ENCODE data around the gene PAK5. TPM values are rescaled to one million over a fixed set of nuclear protein-coding genes. Genes with fewer than 3 reads are reported as not detected.

Gene PAK5
- total RNA-seq, 6 experiments from 2014 or later: not detected

DNA sequence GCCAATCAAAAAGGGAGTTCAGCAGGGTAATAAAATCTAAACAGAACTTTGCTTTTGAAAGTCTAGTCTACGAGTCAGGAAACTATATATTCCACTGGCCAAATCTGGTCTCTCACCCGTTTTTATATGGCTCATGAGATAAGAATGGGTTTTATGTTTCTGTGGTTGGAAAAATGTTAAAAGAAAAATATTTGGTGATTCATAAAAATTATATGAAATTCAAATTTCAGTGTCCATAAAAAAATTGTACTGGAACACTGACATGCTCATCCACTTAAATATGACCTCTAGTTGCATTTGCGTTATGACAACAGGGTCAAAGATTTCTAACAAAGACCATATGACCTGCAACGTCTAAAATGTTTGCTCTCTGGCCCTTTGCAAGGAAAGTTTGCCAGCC is 346.8 kb downstream of the PAK5 start:
- TF ChIP-seq, protein P1, sequence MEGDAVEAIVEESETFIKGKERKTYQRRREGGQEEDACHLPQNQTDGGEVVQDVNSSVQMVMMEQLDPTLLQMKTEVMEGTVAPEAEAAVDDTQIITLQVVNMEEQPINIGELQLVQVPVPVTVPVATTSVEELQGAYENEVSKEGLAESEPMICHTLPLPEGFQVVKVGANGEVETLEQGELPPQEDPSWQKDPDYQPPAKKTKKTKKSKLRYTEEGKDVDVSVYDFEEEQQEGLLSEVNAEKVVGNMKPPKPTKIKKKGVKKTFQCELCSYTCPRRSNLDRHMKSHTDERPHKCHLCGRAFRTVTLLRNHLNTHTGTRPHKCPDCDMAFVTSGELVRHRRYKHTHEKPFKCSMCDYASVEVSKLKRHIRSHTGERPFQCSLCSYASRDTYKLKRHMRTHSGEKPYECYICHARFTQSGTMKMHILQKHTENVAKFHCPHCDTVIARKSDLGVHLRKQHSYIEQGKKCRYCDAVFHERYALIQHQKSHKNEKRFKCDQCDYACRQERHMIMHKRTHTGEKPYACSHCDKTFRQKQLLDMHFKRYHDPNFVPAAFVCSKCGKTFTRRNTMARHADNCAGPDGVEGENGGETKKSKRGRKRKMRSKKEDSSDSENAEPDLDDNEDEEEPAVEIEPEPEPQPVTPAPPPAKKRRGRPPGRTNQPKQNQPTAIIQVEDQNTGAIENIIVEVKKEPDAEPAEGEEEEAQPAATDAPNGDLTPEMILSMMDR (IDR thresholded peaks at IDR 0.05): no peak
- peaks cover 6% of the 10 kb centered on the region for H3K27me3 Mint-ChIP-seq (ENCODE audit: insufficient read depth)
- no peak overlapping the region for H3K4me3 Mint-ChIP-seq
- H3K27ac Mint-ChIP-seq: no peak overlapping the region
- no peaks in the 10 kb centered on the region for H3K9me3 Mint-ChIP-seq
- no peaks in the 10 kb centered on the region for H3K36me3 Mint-ChIP-seq (ENCODE audit: low read depth)
- no peak for DNase-seq
- H3K4me1 Mint-ChIP-seq (ENCODE audit: low read depth): peaks cover 6% of the 10 kb centered on the region

- DNase-seq: no peak
- Mint-ChIP-seq H3K36me3 (ENCODE audit: low read depth) (no peaks in the 10 kb centered on the region), H3K4me3 (no peak overlapping the region), H3K4me1 (ENCODE audit: low read depth) (peaks cover 6% of the 10 kb centered on the region), H3K9me3 (no peaks in the 10 kb centered on the region), H3K27ac (no peak overlapping the region), H3K27me3 (ENCODE audit: insufficient read depth) (peaks cover 8% of the 10 kb centered on the region)
- TF ChIP-seq, protein P1 (IDR thresholded peaks at IDR 0.05): no peak
Observed at GRCh38 chr20:9491324-9491723, 347.6 kb downstream of the PAK5 start.

- peaks cover 6% of the 10 kb centered on the region for H3K4me1 Mint-ChIP-seq (ENCODE audit: low read depth)
Observed at GRCh38 chr20:9490631-9491030, 348.2 kb downstream of the PAK5 start.

GRCh38 chr20:9490161-9490560 is 348.7 kb downstream of the PAK5 start:
- H3K27ac Mint-ChIP-seq: no peak overlapping the region
- peaks cover 6% of the 10 kb centered on the region for H3K4me1 Mint-ChIP-seq (ENCODE audit: low read depth)
- no peak overlapping the region for H3K4me3 Mint-ChIP-seq
- no peaks in the 10 kb centered on the region for H3K36me3 Mint-ChIP-seq (ENCODE audit: low read depth)
- H3K9me3 Mint-ChIP-seq: no peaks in the 10 kb centered on the region
- peaks cover 9% of the 10 kb centered on the region for H3K27me3 Mint-ChIP-seq (ENCODE audit: insufficient read depth)
- TF ChIP-seq, protein P1 (IDR thresholded peaks at IDR 0.05): no peak
- no peak for DNase-seq

More at GRCh38 chr20:9490631-9491030, 348.2 kb downstream of the PAK5 start:
- H3K27me3 Mint-ChIP-seq (ENCODE audit: insufficient read depth): peaks cover 8% of the 10 kb centered on the region
- H3K27ac Mint-ChIP-seq: no peak overlapping the region
- TF ChIP-seq, protein P1 (IDR thresholded peaks at IDR 0.05): no peak
- DNase-seq: no peak
- H3K9me3 Mint-ChIP-seq: no peaks in the 10 kb centered on the region
- no peak overlapping the region for H3K4me3 Mint-ChIP-seq
- no peaks in the 10 kb centered on the region for H3K36me3 Mint-ChIP-seq (ENCODE audit: low read depth)

DNA sequence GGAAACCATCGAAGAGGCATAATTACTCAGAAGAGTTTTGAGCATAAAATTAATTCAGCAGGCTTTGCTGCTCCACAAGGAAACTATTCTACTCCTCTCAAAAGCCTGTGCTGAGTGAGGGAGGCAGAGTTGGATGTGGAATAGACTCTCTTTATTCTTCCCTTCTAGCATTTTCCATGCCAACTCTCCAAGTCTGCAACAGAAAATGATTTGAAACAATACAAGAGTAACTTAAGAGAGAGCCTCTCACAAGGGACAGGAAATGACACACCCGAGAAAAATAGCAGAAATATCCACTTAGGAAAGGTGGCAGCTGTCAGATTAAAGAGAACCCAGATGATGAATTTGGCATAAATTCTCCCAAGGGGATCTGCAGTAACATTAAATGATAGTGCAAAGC is 350.8 kb downstream of the PAK5 start:
- H3K27ac Mint-ChIP-seq: no peak overlapping the region
- H3K27me3 Mint-ChIP-seq (ENCODE audit: insufficient read depth): peaks cover 15% of the 10 kb centered on the region
- DNase-seq: no peak
- no peak overlapping the region for H3K4me3 Mint-ChIP-seq
- no peaks in the 10 kb centered on the region for H3K9me3 Mint-ChIP-seq
- TF ChIP-seq, protein P1 (IDR thresholded peaks at IDR 0.05): no peak
- no peaks in the 10 kb centered on the region for H3K36me3 Mint-ChIP-seq (ENCODE audit: low read depth)
- peaks cover 6% of the 10 kb centered on the region for H3K4me1 Mint-ChIP-seq (ENCODE audit: low read depth)

Other genes starting within 250 kb of the PAK5 start
- not detected for gene ANKEF1, start 195.9 kb upstream of the PAK5 start, total RNA-seq (2021; fragmentation: NEBNext Ultra II Directional; extraction: Animal tissue kit (Norgen Biotek cat#: 25700))

All from HFFc6 (cell line).